GM21737 (cell line): ENCODE measurements around the gene OR6Y1.

Experiments used
- ATAC-seq: cut with Tn5 transposase; IDR thresholded peaks from one replicate; pipeline ENCODE4 v1.9.1; 2021; ENCODE audit warnings: mild to moderate bottlenecking, moderate library complexity; ENCODE audit not compliant: unreplicated experiment

Gene OR6Y1

DNA sequence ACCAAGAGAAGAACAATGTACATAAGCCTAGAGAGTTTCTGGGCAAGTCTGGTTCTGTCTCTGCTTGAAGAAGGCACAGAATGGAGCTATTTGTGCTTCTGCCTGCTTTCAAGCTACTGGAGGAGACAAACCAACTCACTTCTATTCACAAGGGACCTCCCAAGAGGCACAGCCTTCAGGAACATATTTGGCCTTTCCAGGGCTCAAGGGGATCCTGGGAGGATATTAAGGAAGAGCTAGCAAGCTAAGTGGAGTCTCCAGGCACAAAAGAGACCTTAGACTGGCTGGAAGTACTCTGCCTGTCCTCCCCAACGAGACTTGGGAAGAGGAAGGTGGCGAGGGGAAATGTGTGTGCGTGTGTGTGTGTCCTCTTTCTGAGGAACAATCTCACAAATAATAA, at the start of gene OR6Y1:
TSS of gene OR6Y1 (minus strand) at position 54 of the 400 bp plus-strand sequence. CDS start 6,300 bp downstream, outside the sequence.
- ATAC-seq, result no peak

- ATAC-seq, result no peak
Measured at GRCh38 chr1:158600735-158601134, 46.5 kb upstream of the OR6Y1 start.

GRCh38 chr1:158586942-158587341, 32.7 kb upstream of the OR6Y1 start:
- no peak for ATAC-seq

- no peak for ATAC-seq
Measured at GRCh38 chr1:158583962-158584361, 29.8 kb upstream of the OR6Y1 start.

DNA sequence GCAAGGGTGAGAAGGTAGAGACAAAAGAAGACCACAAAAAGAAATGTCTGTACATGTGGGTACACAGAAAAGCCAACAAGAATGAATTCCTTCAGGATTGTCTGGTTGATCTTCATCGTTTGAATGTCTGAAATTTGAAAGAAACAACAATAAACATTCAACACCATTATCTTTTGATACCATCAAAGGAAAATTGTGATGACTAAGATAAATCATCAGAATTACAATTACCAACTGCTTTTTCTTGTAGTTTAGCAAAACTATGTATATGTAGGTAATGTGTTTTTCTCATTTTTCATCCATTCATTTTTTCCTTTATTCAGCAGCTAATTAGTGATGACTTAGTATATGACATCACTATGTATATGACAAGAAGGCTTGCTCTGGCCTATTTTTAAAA, 25.5 kb upstream of the OR6Y1 start, which contains the start of gene OR10X1:
TSS of gene OR10X1 (minus strand) at position 167 of the 400 bp plus-strand sequence. CDS start at position 167, 0 bp downstream.
- ATAC-seq, result no peak

DNA sequence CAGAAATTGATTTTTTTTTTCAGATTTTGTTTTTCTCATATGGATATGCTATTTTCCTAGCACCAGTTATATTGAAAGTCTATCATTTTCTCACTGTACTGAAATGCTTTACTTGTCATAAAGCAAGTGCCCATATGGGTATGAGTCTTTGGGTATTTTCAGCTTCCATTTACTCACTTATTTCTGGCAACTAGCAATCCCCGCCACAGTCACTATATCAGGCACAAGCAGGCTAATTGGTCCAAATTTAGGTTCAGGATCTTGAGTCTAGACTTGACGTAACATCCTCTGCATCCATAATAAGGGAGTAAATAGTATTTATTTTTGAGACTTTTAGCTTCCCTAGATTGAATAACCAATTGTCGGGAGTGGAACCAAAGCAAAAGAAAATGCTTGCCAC, 23.4 kb upstream of the OR6Y1 start:
- no peak for ATAC-seq

DNA sequence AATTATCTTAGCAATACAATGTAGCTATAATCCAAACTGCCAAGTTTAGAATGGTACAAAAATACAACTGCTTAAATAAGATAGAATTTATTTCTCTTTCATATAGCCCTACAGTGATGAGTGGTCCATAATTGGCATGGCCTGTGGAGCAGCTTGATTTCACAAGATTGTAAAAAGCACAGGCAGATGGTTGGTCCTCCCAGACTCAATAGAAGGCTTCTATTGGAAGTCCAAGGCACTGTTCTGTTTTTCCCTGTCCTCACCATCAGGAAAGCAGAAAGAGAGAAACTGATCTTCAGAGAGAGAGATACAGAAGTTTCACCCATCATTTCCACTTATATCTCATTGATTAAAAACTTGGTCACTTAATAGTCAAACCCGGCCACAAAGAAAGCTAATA, 18.0 kb upstream of the OR6Y1 start:
- ATAC-seq, result no peak

DNA sequence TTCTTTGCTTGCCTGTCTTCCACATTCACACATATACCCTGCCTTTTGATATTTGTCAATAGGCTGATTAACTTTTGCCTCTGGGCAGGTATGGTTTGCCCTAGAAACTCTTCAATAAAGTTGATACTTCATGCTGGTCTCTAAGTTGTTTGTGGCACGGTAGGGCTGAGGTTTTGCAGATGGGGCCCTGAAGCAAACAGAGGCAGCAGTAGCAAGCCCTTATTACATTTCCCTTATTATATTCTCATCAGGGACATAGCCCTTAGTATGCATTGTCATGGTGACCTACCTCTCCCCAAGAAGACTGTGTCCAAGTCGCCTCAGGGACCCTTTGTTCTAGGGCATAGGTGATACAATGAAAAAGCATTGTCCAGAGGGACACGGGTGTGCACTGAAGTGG, 16.3 kb upstream of the OR6Y1 start, which contains the start of gene OR6P1:
TSS of gene OR6P1 (minus strand) at position 101 of the 400 bp plus-strand sequence. CDS start 6,976 bp downstream, outside the sequence.
- ATAC-seq, result no peak

DNA sequence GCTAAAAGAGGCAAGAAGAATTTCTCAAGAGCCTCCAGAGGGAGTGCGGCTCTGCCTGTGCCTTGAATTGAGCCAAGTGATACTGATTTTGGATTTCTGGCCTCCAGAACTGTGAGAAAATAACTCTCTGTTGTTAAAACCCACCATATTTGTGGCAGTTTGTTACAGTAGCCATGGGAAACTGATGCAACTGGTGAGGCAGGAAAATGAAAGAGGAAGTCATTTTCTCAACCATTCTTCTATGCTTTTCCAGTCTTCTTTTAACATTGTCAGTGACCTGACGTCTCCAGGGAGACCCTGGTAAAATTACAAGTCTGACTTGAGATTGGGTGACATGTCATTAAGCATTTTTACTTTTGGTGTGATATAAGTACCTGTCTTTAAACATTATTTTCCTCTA, 10.4 kb upstream of the OR6Y1 start:
- no peak for ATAC-seq

- ATAC-seq, result no peak
Measured at GRCh38 chr1:158563853-158564252, 9.6 kb upstream of the OR6Y1 start.

GRCh38 chr1:158559696-158560095, 5.5 kb upstream of the OR6Y1 start:
- no peak for ATAC-seq

DNA sequence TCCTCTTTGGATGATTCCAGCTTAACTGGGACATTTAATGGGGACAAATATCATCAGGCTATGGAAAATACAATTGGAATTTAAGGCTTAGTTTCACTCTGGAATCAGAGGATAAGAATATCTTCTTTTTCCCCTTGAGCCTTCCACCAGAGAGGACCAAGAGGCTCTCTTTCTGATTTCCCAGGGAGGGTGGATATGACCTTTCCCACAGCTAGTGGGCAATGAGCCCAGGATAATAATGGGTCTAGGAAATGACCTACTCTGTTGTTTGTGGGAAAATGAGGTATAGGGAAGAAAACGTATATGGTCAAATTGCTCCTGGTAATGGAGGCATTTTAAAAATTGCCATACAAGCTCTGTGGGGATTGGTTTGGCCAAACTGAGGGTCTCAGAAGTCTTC, 1.9 kb downstream of the OR6Y1 start:
- no peak for ATAC-seq

- ATAC-seq, result no peak
Measured at GRCh38 chr1:158547533-158547932, 6.7 kb downstream of the OR6Y1 start.

DNA sequence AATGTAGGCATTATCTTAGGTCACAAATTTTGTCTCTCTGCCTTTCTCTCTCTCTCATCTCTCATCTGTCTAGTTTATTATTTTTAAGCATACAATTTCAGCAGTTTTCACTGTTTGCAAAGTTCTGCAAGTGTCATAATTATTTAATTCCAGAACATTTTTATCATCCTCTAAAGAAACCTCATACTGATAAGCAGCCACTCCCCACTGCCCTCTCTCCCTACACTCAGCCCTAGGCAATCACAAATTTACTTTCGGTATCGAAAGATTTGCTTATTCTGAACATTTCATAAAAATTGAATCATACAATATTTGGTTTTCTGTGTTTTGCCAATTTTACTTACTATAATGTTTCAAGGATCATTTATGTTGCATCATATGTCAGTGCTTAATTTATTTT, 16.6 kb downstream of the OR6Y1 start:
- ATAC-seq, result no peak

DNA sequence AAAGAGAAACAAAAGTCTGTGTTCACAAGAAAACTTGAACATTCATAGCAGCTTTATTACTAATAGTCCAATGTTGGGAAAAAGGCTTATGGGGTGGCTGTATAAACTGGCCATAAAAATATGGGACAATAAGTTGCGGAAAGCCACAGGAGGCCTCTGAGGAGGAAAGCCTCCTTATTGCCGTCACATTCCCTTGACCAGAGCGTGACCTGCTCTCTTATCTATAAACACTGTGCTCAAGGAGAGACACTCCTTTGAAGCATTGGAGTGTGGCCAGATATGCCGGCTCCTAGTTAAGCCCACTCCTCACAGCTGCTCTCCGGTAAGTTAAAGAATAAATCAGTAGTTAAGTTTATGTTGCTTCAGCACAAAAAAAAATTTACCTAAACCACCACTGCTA, 19.7 kb downstream of the OR6Y1 start:
- no peak for ATAC-seq

GRCh38 chr1:158527190-158527815, 26.9 kb downstream of the OR6Y1 start:
- no peak for ATAC-seq

GRCh38 chr1:158521666-158522058, 32.5 kb downstream of the OR6Y1 start:
- ATAC-seq, result no peak

- no peak for ATAC-seq
Measured at GRCh38 chr1:158520955-158521665, 33.1 kb downstream of the OR6Y1 start.

GRCh38 chr1:158520021-158520420, 34.2 kb downstream of the OR6Y1 start:
- no peak for ATAC-seq

DNA sequence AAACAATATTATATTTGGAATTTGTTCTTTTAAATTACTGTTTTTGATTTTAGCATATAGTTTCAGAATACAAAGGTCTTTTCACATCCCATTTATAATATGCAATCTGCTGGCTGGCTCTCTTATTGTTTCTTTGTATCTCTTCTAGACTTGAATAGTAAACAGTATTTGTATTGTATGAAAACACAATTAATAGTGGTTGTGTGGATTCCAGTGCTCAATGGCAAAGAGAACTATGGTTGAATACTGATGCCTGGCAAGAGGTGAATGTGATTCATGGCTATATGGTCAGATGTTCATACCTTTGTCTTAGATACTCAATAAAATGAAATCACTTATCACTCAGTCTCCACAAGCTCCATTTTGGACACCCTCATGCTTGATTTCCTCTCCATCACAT, 37.2 kb downstream of the OR6Y1 start:
- no peak for ATAC-seq

DNA sequence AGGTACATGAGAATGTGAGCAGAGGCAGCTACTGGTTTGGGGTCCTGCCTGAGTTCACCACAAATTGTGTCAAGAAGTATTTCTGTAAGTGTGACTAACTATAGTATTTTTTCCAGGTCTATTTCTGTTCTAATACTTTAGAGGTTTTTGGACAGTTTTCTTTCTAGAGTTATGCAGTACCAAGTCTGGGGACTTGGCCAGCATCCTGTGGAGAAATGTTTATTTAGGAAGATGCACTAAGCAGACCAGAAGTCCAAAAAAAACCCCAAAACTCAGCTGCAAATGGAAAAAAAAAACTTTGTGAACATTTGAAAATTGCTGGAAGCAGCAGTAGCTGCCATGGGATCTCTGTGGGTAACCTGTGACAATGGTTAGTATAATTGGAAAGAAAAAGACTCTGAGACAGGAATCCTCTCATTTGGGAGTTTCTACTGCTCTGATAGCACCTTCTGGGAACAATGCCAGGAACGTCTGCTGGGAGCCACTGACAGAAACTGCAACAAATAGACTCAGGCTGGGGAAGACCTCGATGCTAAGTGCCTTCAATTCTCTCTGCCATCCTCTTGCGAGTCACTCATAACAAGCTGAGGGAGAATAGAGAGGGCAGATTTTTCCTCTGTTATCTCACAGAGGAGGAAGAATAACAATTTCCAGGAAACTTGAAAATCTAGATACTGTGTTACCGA, 44.6 kb downstream of the OR6Y1 start:
- ATAC-seq, result no peak

DNA sequence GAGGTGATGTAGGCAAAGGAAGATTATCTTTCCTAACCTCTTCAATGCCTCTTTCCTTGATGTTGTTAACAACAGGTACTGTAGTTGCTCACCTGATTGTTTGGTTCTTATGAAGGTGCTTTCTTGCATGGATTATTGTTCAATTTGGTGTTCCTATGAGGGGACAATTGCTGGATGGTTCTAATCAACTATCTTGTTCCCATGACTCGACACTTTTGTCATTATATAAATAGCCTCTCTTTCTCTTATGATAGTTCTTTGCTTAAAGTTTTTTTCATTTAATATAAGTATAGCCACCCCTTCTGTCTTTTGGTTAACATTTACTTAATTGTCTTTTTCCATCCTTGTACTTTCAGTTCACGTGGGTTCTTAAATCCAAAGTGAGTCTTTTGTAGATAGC, 46.7 kb downstream of the OR6Y1 start:
- ATAC-seq, result no peak
